GM12865 (cell line): ENCODE results near the gene BSN.

ENCODE experiments used
- DNase-seq: peaks from one replicate; pipeline ENCODE4 v3.0.0; 2010; ENCODE audit warnings: low read depth
- H3K4me3 ChIP-seq: 2 replicates; pipeline ENCODE4 v1.5.1; 2011; ENCODE audit warnings: mild to moderate bottlenecking, low read depth, low read length, control low read depth
- CTCF ChIP-seq: IDR thresholded peaks from 2 replicates; pipeline ENCODE4 v1.5.1; 2011; ENCODE audit warnings: low read length, control low read depth, low read depth, inconsistent platforms; ENCODE audit not compliant: insufficient read depth; ENCODE audit errors: missing control alignments

The BSN gene

GRCh38 chr3:49655731-49656285, 101.5 kb downstream of the BSN start:
- H3K4me3 ChIP-seq: no peak overlapping the region
- no peak for TF ChIP-seq CTCF
- no peak for DNase-seq

- H3K4me3 ChIP-seq: no peak overlapping the region
- no peak for DNase-seq
- TF ChIP-seq CTCF: peak; percentile 19
These were observed 102.3 kb downstream of the BSN start for GRCh38 chr3:49656541-49657112.

GRCh38 chr3:49657208-49657915, 103.1 kb downstream of the BSN start:
- no peak for TF ChIP-seq CTCF
- no peak overlapping the region for H3K4me3 ChIP-seq
- DNase-seq: no peak

GRCh38 chr3:49658711-49659110, 104.4 kb downstream of the BSN start:
- DNase-seq: no peak
- TF ChIP-seq CTCF: no peak
- no peak overlapping the region for H3K4me3 ChIP-seq

- no peak for DNase-seq
- no peak for TF ChIP-seq CTCF
- no peak overlapping the region for H3K4me3 ChIP-seq
These were observed 105.5 kb downstream of the BSN start for GRCh38 chr3:49659756-49660155.

GRCh38 chr3:49661281-49661680, 107.0 kb downstream of the BSN start:
- no peak overlapping the region for H3K4me3 ChIP-seq
- DNase-seq: no peak
- TF ChIP-seq CTCF: no peak
